SK-N-SH (cell line): ENCODE measurements around the gene SECTM1. TPM values are rescaled to one million over a fixed set of nuclear protein-coding genes. Genes with fewer than 3 reads are reported as not detected.
A peak's percentile ranks its signal among the peaks of the same experiment; 100 is the strongest.

Experiments
- CTCF ChIA-PET: fragments of 300-600, 350-600 bp; formaldehyde crosslinking; extraction: SDS; loops from one replicate; lab custom pipeline; 2021; lab: Yijun Ruan, JAX
- POLR2A ChIA-PET: fragments of 350-600 bp; sonication (Branson Sonifier 250); formaldehyde crosslinking; extraction: SDS; loops from one replicate; lab custom pipeline; 2020; ENCODE audit warnings: antibody characterized with exemption, inconsistent platforms; lab: Yijun Ruan, JAX
- DNase-seq: peaks from one replicate; pipeline ENCODE4 v3.0.0; 2012
- H2AFZ ChIP-seq: fragments of 200-600 bp; sonication (generic); 2 replicates; pipeline ENCODE4 v1.8.1; 2016; ENCODE audit warnings: antibody characterized with exemption, mild to moderate bottlenecking, low read depth
- H3F3A ChIP-seq: fragments of 200-600 bp; sonication (generic); replicated peaks from 2 replicates; pipeline ENCODE3; 2016; ENCODE audit warnings: antibody characterized with exemption, mild to moderate bottlenecking; ENCODE audit not compliant: insufficient read depth
- H3K27ac ChIP-seq, 2 experiments: fragments of 200-500 bp in 1 of 2; fragments of 200-600 bp in 1 of 2; sonication (Bioruptor generic) in 1 of 2; sonication (generic), shearing (Covaris generic) in 1 of 2; 2 replicates each; pipeline versions ENCODE4 v1.5.1 to v1.6.1; 2014 to 2016; ENCODE audit warnings: low read depth in 2 of 2, inconsistent platforms in 1 of 2, low read length in 1 of 2, mild to moderate bottlenecking in 1 of 2, mixed read lengths in 1 of 2
- H3K27me3 ChIP-seq: fragments of 200-600 bp; sonication (generic), shearing (Covaris generic); 2 replicates; pipeline ENCODE4 v1.6.1; 2016; ENCODE audit warnings: mixed run types; ENCODE audit not compliant: insufficient read depth
- H3K36me3 ChIP-seq, 2 experiments: fragments of 200-500 bp in 1 of 2; fragments of 200-600 bp in 1 of 2; sonication (Bioruptor generic) in 1 of 2; sonication (generic) in 1 of 2; replicated peaks in 1 of 2; 2 replicates each; pipeline versions ENCODE3 to v1.5.1; 2014 to 2016; ENCODE audit warnings: low read length in 1 of 2, mild to moderate bottlenecking in 1 of 2; ENCODE audit not compliant: insufficient read depth in 2 of 2, control insufficient read depth in 1 of 2
- H3K4me1 ChIP-seq, 2 experiments: fragments of 200-500 bp in 1 of 2; fragments of 200-600 bp in 1 of 2; sonication (Bioruptor generic) in 1 of 2; sonication (generic), shearing (Covaris generic) in 1 of 2; 2 replicates each; pipeline versions ENCODE4 v1.5.1 to v1.6.1; 2014 to 2016; ENCODE audit warnings: low read depth in 1 of 2, low read length in 1 of 2, mixed run types in 1 of 2; ENCODE audit not compliant: insufficient read depth in 2 of 2, control insufficient read depth in 1 of 2
- H3K4me2 ChIP-seq: fragments of 200-600 bp; sonication (generic), shearing (Covaris generic); 2 replicates; pipeline ENCODE4 v1.6.1; 2017; ENCODE audit warnings: mixed run types
- H3K4me3 ChIP-seq, 2 experiments: fragments of 200-500 bp in 1 of 2; fragments of 200-600 bp in 1 of 2; sonication (Bioruptor generic) in 1 of 2; sonication (generic), shearing (Covaris generic) in 1 of 2; 2 replicates each; pipeline versions ENCODE4 v1.5.1 to v1.8.1; 2014 to 2016; ENCODE audit warnings: low read depth in 2 of 2, inconsistent platforms in 1 of 2, low read length in 1 of 2, mild to moderate bottlenecking in 1 of 2, mixed read lengths in 1 of 2, moderate library complexity in 1 of 2
- H3K79me2 ChIP-seq: fragments of 200-600 bp; sonication (generic); 2 replicates; pipeline ENCODE4 v1.8.1; 2017; ENCODE audit warnings: mild to moderate bottlenecking; ENCODE audit not compliant: insufficient read depth
- H3K9ac ChIP-seq: fragments of 200-600 bp; sonication (generic); 2 replicates; pipeline ENCODE4 v1.6.1; 2017; ENCODE audit warnings: mixed run types
- H3K9me2 ChIP-seq: fragments of 200-600 bp; sonication (generic); 2 replicates; pipeline ENCODE4 v1.6.1; 2017; ENCODE audit warnings: mixed run types
- H3K9me3 ChIP-seq: fragments of 200-600 bp; sonication (generic); 2 replicates; pipeline ENCODE4 v1.6.1; 2017; ENCODE audit warnings: mixed run types, mild to moderate bottlenecking, moderate library complexity
- H4K20me1 ChIP-seq: fragments of 200-600 bp; sonication (generic); 2 replicates; pipeline ENCODE4 v1.6.1; 2017; ENCODE audit warnings: mild to moderate bottlenecking, mixed run types; ENCODE audit not compliant: insufficient read depth
- FOSL2 ChIP-seq: IDR thresholded peaks from 2 replicates; pipeline ENCODE4 v1.4.0; 2012; ENCODE audit warnings: low read depth, mild to moderate bottlenecking, moderate library complexity, borderline replicate concordance
- GATA2 ChIP-seq: sonication (generic); formaldehyde crosslinking; IDR thresholded peaks from 2 replicates; pipeline ENCODE4 v1.5.0; 2020; ENCODE audit warnings: mild to moderate bottlenecking, missing genetic modification reagents
- JUND ChIP-seq: IDR thresholded peaks from 2 replicates; pipeline ENCODE4 v1.4.0; 2012
- MEF2A ChIP-seq: IDR thresholded peaks from 2 replicates; pipeline ENCODE4 v1.4.0; 2012; ENCODE audit warnings: low read depth, borderline replicate concordance
- NFIC ChIP-seq: IDR thresholded peaks from 2 replicates; pipeline ENCODE4 v1.4.0; 2012; ENCODE audit warnings: borderline replicate concordance
- REST ChIP-seq: IDR thresholded peaks from 2 replicates; pipeline ENCODE4 v1.6.1; 2012; ENCODE audit warnings: mild to moderate bottlenecking, low read depth, low read length, moderate library complexity
- RFX5 ChIP-seq: IDR thresholded peaks from 2 replicates; pipeline ENCODE4 v1.6.1; 2012; ENCODE audit warnings: mild to moderate bottlenecking, improper control_type of control experiment, low read length
- SIN3A ChIP-seq: IDR thresholded peaks from 2 replicates; pipeline ENCODE4 v1.6.1; 2012; ENCODE audit warnings: low read depth, mild to moderate bottlenecking, low read length, moderate library complexity, borderline replicate concordance
- TAF1 ChIP-seq: IDR thresholded peaks from 2 replicates; pipeline ENCODE4 v1.6.1; 2012; ENCODE audit warnings: low read depth, mild to moderate bottlenecking, low read length, moderate library complexity, borderline replicate concordance
- USF2 ChIP-seq: fragments of 150-350 bp; IDR thresholded peaks from 2 replicates; pipeline ENCODE4 v1.6.1; 2017; ENCODE audit warnings: antibody characterized with exemption, low read length, low read depth, borderline replicate concordance
- YY1 ChIP-seq: IDR thresholded peaks from 2 replicates; pipeline ENCODE4 v1.4.0; 2012; ENCODE audit warnings: low read depth, mild to moderate bottlenecking
- ZBTB33 ChIP-seq: IDR thresholded peaks from 2 replicates; pipeline ENCODE4 v1.4.0; 2012; ENCODE audit warnings: low read depth, borderline replicate concordance
- WGBS: methylation state at CpG from one replicate; pipeline ENCODE4 v1.1.6; 2017; ENCODE audit warnings: low lambda C conversion rate; 5-methylcytosine and 5-hydroxymethylcytosine counted together
- polyA plus RNA-seq, 3 experiments: library from polyadenylated mRNA; depleted of rRNA; stranded (reverse); fragments of >200 nt; gene quantifications; 2 replicates each; pipeline ENCODE4 v1.2.3, GENCODE V29; 2012
- TF ChIP-seq, protein P1 (sequence below): IDR thresholded peaks from 2 replicates; pipeline ENCODE4 v1.4.0; 2012; ENCODE audit warnings: low read depth

The SECTM1 gene
- polyA plus RNA-seq, 1 of the 3 experiments (the other 2 are of a cell fraction), result 3.8 TPM

- Histone ChIP-seq H3K4me3 (no peak overlapping the region), H3K27ac (no peak overlapping the region; a peak in 1 of 4 replicates), H3K4me2 (peak overlapping the region; percentile 72), H3K4me1 (peaks cover 23% of the 10 kb centered on the region in 2 experiments; a peak in 3 of 4 replicates), H4K20me1 (no peaks in the 10 kb centered on the region), H3K9me3 (no peaks in the 10 kb centered on the region), H3K27me3 (no peaks in the 10 kb centered on the region), H3K9me2 (no peaks in the 10 kb centered on the region), H3K79me2 (no peaks in the 10 kb centered on the region), H2AFZ (peak overlapping the region; percentile 67), H3K9ac (no peak overlapping the region), H3F3A (peaks cover 8% of the 10 kb centered on the region), H3K36me3 (no peaks in the 10 kb centered on the region)
- CTCF ChIA-PET, result interaction anchor here (2.9 kb wide), 1 partner anchor 45 kb away, joined by 24 read pairs; no protein-coding TSS in a partner anchor
- TF ChIP-seq NFIC (peak; percentile 53; the same call in 1 of the 2 replicates), ZBTB33 (no peak), RFX5 (no peak), JUND (no peak), TAF1 (no peak), SIN3A (no peak), GATA2 (CRISPR knock-in tag) (no peak), MEF2A (no peak)
- TF ChIP-seq, protein P1, sequence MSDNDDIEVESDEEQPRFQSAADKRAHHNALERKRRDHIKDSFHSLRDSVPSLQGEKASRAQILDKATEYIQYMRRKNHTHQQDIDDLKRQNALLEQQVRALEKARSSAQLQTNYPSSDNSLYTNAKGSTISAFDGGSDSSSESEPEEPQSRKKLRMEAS, result peak; percentile 49
- 74% methylated on average over 21 of the region's 22 CpGs for WGBS
- POLR2A ChIA-PET, result interaction anchor here (3.6 kb wide), 1 partner anchor 11 kb away, joined by 48 read pairs; no protein-coding TSS in a partner anchor
- no peak for DNase-seq
These were observed 51.9 kb downstream of the SECTM1 start for GRCh38 chr17:82281502-82282238.

DNA sequence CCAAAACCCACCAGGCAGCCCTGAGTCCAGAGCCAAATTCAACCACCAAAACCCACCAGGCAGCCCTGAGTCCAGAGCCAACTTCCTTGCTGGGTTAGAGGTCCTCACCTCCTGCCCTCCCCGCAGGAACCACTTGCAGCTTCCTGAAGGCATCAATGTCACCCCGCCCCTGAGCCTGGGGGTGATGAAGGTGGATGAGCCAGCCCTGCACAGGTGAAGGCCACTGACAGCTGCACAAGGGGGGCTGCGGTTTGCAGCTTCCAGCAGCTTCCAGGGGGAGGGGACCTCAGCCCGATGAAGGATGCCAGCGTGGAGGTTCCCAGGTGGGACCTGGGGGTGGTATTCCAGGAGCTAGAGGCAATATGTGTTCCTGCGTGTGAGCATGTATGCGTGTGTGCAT is 52.5 kb downstream of the SECTM1 start:
- no peaks in the 10 kb centered on the region for H3K9me2 ChIP-seq
- no peak overlapping the region for H3K9ac ChIP-seq
- WGBS, result 90% methylated on average over 7 of the region's 7 CpGs

More for the DNA sequence above, 52.5 kb downstream of the SECTM1 start:
- no peak overlapping the region for H3K4me2 ChIP-seq
- TF ChIP-seq NFIC (no peak), GATA2 (CRISPR knock-in tag) (no peak), YY1 (no peak), FOSL2 (no peak), REST (no peak), TAF1 (no peak), USF2 (no peak)
- TF ChIP-seq, all 33 proteins: peak for 0
- no peak overlapping the region for H3K4me3 ChIP-seq
- H2AFZ ChIP-seq, result no peak overlapping the region
- no peak for DNase-seq
- peaks cover 8% of the 10 kb centered on the region for H3F3A ChIP-seq
- no peaks in the 10 kb centered on the region for H3K36me3 ChIP-seq
- ChIA-PET CTCF (interaction anchor here (1.2 kb wide), 1 partner anchor 11 kb away, joined by 3 read pairs; no protein-coding TSS in a partner anchor), POLR2A (no interaction called here)
- H3K9me3 ChIP-seq, result no peaks in the 10 kb centered on the region
- H3K27me3 ChIP-seq, result no peaks in the 10 kb centered on the region
- peaks cover 23% of the 10 kb centered on the region in 2 experiments; a peak in 3 of 4 replicates for H3K4me1 ChIP-seq
- no peaks in the 10 kb centered on the region for H3K79me2 ChIP-seq
- no peaks in the 10 kb centered on the region for H4K20me1 ChIP-seq
- H3K27ac ChIP-seq, result no peak overlapping the region
